ENCODE measurements around the gene KIAA0513.

DNA sequence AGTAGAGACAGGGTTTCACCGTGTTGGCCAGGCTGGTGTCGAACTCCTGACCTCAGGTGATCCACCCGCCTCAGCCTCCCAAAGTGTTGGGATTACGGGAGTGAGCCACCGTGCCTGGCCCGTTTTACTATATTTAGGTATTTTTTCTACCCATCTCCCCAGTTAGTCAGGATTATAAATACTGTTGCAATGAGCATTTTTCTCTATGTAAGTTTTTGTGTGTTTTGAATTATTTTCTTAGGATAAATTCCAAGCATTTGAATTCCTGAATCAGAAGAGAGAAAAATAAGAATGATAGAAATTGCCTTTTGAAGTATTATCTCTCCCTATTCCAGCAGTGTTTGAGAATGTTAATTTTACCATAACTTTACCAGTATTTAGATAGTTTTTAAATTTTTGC, 36.6 kb downstream of the KIAA0513 start:
- TF ChIP-seq POLR2AphosphoS5 (IDR thresholded peaks at IDR 0.05; ENCODE audit: low read depth, low read length) (no peak), TAF1 (IDR thresholded peaks at IDR 0.05; ENCODE audit: borderline replicate concordance, insufficient read depth, low read length) (no peak), REST (IDR thresholded peaks at IDR 0.05; ENCODE audit: insufficient read depth in 1 of 2, low read depth in 2 of 2, low read length in 2 of 2) (no peak), FOXP2 (optimal IDR thresholded peaks at IDR 0.05; ENCODE audit: borderline replicate concordance, extremely low read depth, extremely low read length, insufficient read depth) (no peak), SIN3A (IDR thresholded peaks at IDR 0.05; ENCODE audit: borderline replicate concordance, insufficient read depth, low read length) (no peak)
